Natural killer cell (primary cell): ENCODE data around the gene PPM1L. TPM values are rescaled to one million over a fixed set of nuclear protein-coding genes. Genes with fewer than 3 reads are reported as not detected.

Experiments
- ATAC-seq, 3 donors: fragments of 150-1000 bp in 2 of 3; fragments of 200-7000 bp in 1 of 3; cut with Tn5 transposase; 1 replicate in 1 of 3; 2 replicates in 2 of 3; pipeline ENCODE4 v1.10.0; 2021; ENCODE audit warnings: mild to moderate bottlenecking in 2 of 3, moderate library complexity in 2 of 3
- DNase-seq, 2 donors: peaks; one replicate each; pipeline versions ENCODE4 v3.0.0 to v3.0.0-alpha.2; 2013 to 2021; ENCODE audit warnings: mixed read lengths in 1 of 2
- H3K27ac ChIP-seq: one replicate; pipeline ENCODE4 v1.5.1; 2013; ENCODE audit warnings: mild to moderate bottlenecking, low read length
- H3K27me3 ChIP-seq: one replicate; pipeline ENCODE4 v1.6.1; 2013; ENCODE audit warnings: low read length; ENCODE audit not compliant: control insufficient read depth, insufficient read depth
- H3K36me3 ChIP-seq: one replicate; pipeline ENCODE4 v1.6.1; 2013; ENCODE audit warnings: low read length; ENCODE audit not compliant: control insufficient read depth, insufficient read depth
- H3K4me1 ChIP-seq: one replicate; pipeline ENCODE4 v1.6.1; 2013; ENCODE audit warnings: low read length; ENCODE audit not compliant: control insufficient read depth, insufficient read depth
- H3K4me3 ChIP-seq: one replicate; pipeline ENCODE4 v1.5.1; 2013; ENCODE audit warnings: low read length
- H3K9me3 ChIP-seq: one replicate; pipeline ENCODE4 v1.6.1; 2013; ENCODE audit warnings: low read length; ENCODE audit not compliant: control insufficient read depth, insufficient read depth
- H3K27ac Mint-ChIP-seq, 2 donors: one replicate each; pipeline ENCODE4 v1.8.0; 2022; ENCODE audit warnings: mild to moderate bottlenecking in 2 of 2, mixed read lengths in 2 of 2, moderate library complexity in 1 of 2
- H3K27me3 Mint-ChIP-seq, 2 donors: one replicate each; pipeline ENCODE4 v1.8.0; 2022; ENCODE audit warnings: low read depth in 2 of 2, mixed read lengths in 2 of 2
- H3K36me3 Mint-ChIP-seq: one replicate; pipeline ENCODE4 v1.8.0; 2022; ENCODE audit warnings: mixed read lengths
- H3K4me1 Mint-ChIP-seq, 2 donors: one replicate each; pipeline ENCODE4 v1.8.0; 2022; ENCODE audit warnings: mixed read lengths in 2 of 2
- H3K4me3 Mint-ChIP-seq: one replicate; pipeline ENCODE4 v1.8.0; 2022; ENCODE audit warnings: mild to moderate bottlenecking, moderate library complexity, mixed read lengths
- H3K9me3 Mint-ChIP-seq, 2 donors: one replicate each; pipeline ENCODE4 v1.8.0; 2022; ENCODE audit warnings: mixed read lengths in 2 of 2
- WGBS: methylation state at CpG from one replicate; pipeline ENCODE4 v1.1.7; 2013; ENCODE audit warnings: missing lambda C conversion rate; ENCODE audit not compliant: insufficient coverage; 5-methylcytosine and 5-hydroxymethylcytosine counted together
- intact Hi-C: fragments of 100-400 bp; cut with micrococcal nuclease; formaldehyde crosslinking; loops from one replicate; pipeline ENCODE4 v1.14.2; 2022
- total RNA-seq, 4 donors: library from RNA; stranded (reverse); fragments of 120-200 nt in 1 of 4; gene quantifications; one replicate each; pipeline versions ENCODE4 v1.2.3 to v1.2.4, GENCODE V29; 2013 to 2022
- TF ChIP-seq, protein P1 (sequence below): fragments of 200-600 bp; IDR thresholded peaks from one replicate; pipeline ENCODE4 v1.8.0; 2022; ENCODE audit warnings: antibody characterized with exemption

Gene PPM1L
- total RNA-seq, 3 donors from 2014 or later (not counting 1 experiment from before 2014, with no cell fraction given) = 52.6 to 73.2 (median 52.9) TPM

GRCh38 chr3:160916472-160916871 is 160.4 kb downstream of the PPM1L start:
- Mint-ChIP-seq H3K27ac (no peak overlapping the region), H3K4me1 (peaks cover 27 to 31% of the 10 kb centered on the region in 2 donors)
- WGBS = 78% methylated on average over 1 of the region's 3 CpGs

GRCh38 chr3:160919942-160920341 is 163.9 kb downstream of the PPM1L start:
- no peaks in the 10 kb centered on the region for H3K4me1 ChIP-seq
- Mint-ChIP-seq H3K4me3 (no peak overlapping the region), H3K4me1 (peaks cover 14 to 25% of the 10 kb centered on the region in 2 donors), H3K27ac (peak overlapping the region in 1 of 2 donors; percentile 24), H3K36me3 (no peaks in the 10 kb centered on the region), H3K9me3 (no peaks in the 10 kb centered on the region), H3K27me3 (no peaks in the 10 kb centered on the region)
- no peak for ATAC-seq
- H3K27me3 ChIP-seq = no peaks in the 10 kb centered on the region
- no peaks in the 10 kb centered on the region for H3K36me3 ChIP-seq
- TF ChIP-seq, protein P1, sequence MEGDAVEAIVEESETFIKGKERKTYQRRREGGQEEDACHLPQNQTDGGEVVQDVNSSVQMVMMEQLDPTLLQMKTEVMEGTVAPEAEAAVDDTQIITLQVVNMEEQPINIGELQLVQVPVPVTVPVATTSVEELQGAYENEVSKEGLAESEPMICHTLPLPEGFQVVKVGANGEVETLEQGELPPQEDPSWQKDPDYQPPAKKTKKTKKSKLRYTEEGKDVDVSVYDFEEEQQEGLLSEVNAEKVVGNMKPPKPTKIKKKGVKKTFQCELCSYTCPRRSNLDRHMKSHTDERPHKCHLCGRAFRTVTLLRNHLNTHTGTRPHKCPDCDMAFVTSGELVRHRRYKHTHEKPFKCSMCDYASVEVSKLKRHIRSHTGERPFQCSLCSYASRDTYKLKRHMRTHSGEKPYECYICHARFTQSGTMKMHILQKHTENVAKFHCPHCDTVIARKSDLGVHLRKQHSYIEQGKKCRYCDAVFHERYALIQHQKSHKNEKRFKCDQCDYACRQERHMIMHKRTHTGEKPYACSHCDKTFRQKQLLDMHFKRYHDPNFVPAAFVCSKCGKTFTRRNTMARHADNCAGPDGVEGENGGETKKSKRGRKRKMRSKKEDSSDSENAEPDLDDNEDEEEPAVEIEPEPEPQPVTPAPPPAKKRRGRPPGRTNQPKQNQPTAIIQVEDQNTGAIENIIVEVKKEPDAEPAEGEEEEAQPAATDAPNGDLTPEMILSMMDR = no peak
- H3K27ac ChIP-seq = no peak overlapping the region
- 77% methylated on average over 2 of the region's 2 CpGs for WGBS
- intact Hi-C loops = no loop called here
- no peaks in the 10 kb centered on the region for H3K9me3 ChIP-seq
- H3K4me3 ChIP-seq = no peak overlapping the region
- no peak for DNase-seq

More at GRCh38 chr3:160916472-160916871, 160.4 kb downstream of the PPM1L start:
- DNase-seq (no peak), ATAC-seq (no peak)
- no peak overlapping the region for H3K4me3 ChIP-seq
- no peaks in the 10 kb centered on the region for H3K4me1 ChIP-seq
- Mint-ChIP-seq H3K4me3 (no peak overlapping the region), H3K27me3 (no peaks in the 10 kb centered on the region), H3K36me3 (no peaks in the 10 kb centered on the region), H3K9me3 (no peaks in the 10 kb centered on the region)
- no peaks in the 10 kb centered on the region for H3K27me3 ChIP-seq
- no peaks in the 10 kb centered on the region for H3K36me3 ChIP-seq
- TF ChIP-seq, protein P1 = no peak
- no peaks in the 10 kb centered on the region for H3K9me3 ChIP-seq
- intact Hi-C loops = no loop called here
- no peak overlapping the region for H3K27ac ChIP-seq

GRCh38 chr3:160921020-160921635 is 165.1 kb downstream of the PPM1L start:
- intact Hi-C loops = no loop called here
- no peaks in the 10 kb centered on the region for H3K9me3 Mint-ChIP-seq

More at GRCh38 chr3:160921020-160921635, 165.1 kb downstream of the PPM1L start:
- no peak overlapping the region for H3K4me3 Mint-ChIP-seq
- WGBS = 65% methylated on average over 2 of the region's 4 CpGs
- ATAC-seq (peak in 1 of 3 donors; percentile 58), DNase-seq (no peak)
- no peaks in the 10 kb centered on the region for H3K9me3 ChIP-seq
- no peak overlapping the region for H3K27ac Mint-ChIP-seq
- H3K4me1 Mint-ChIP-seq = peaks cover 21 to 28% of the 10 kb centered on the region in 2 donors
- no peak overlapping the region for H3K27ac ChIP-seq
- H3K36me3 Mint-ChIP-seq = no peaks in the 10 kb centered on the region
- H3K27me3 Mint-ChIP-seq = no peaks in the 10 kb centered on the region
- TF ChIP-seq, protein P1 = peak; percentile 44
- H3K27me3 ChIP-seq = no peaks in the 10 kb centered on the region
- H3K4me3 ChIP-seq = no peak overlapping the region
- no peaks in the 10 kb centered on the region for H3K4me1 ChIP-seq
- H3K36me3 ChIP-seq = no peaks in the 10 kb centered on the region
